RPMI7951 (cell line): ENCODE results near the gene FCER1A. TPM values are rescaled to one million over a fixed set of nuclear protein-coding genes. Genes with fewer than 3 reads are reported as not detected.
"Not testable (repeated sequence)": the region's sequence is repeated elsewhere in the genome, so short reads cannot be mapped to it uniquely, and the experiment has no call there.

Source experiments
- DNase-seq: peaks from one replicate; pipeline ENCODE4 v3.0.0-alpha.2; 2012; ENCODE audit warnings: low read depth
- total RNA-seq: library from RNA; depleted of rRNA; stranded (reverse); fragments of >200 nt; shearing (Covaris generic); gene quantifications from 2 replicates; pipeline ENCODE4 v1.2.3, GENCODE V29; 2014; rRNA removed

FCER1A gene
- total RNA-seq, result not detected in 2 replicates

DNA sequence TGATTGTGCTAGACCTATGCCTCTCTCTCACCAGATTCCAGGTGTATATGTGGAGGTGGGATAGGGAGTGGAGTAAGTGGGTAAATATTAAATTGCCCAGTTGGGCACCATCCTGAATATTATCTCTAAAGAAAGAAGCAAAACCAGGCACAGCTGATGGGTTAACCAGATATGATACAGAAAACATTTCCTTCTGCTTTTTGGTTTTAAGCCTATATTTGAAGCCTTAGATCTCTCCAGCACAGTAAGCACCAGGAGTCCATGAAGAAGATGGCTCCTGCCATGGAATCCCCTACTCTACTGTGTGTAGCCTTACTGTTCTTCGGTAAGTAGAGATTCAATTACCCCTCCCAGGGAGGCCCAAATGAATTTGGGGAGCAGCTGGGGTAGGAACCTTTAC, at the start of gene FCER1A:
TSS of gene FCER1A (plus strand) at position 242 of the 400 bp plus-strand sequence. CDS start at position 271, 29 bp downstream.
- no peak for DNase-seq

DNA sequence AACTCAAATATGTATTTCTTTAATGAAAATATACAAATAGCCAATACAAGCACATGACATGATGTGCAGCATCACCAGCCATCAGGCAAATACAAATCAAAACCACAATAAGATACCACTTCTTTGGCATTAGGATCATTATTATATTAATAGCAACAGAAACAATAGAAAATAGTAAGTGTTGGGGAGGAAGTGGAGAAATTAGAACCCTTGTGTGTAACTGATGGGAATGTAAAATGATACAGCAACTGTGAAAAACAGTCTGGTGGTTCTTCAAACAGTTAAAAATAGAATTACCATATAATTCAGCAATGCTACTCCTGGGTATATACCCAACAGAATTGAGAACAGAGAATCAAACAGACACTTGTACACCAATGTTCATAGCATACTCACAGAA, 40.8 kb upstream of the FCER1A start:
- DNase-seq, result no peak

DNA sequence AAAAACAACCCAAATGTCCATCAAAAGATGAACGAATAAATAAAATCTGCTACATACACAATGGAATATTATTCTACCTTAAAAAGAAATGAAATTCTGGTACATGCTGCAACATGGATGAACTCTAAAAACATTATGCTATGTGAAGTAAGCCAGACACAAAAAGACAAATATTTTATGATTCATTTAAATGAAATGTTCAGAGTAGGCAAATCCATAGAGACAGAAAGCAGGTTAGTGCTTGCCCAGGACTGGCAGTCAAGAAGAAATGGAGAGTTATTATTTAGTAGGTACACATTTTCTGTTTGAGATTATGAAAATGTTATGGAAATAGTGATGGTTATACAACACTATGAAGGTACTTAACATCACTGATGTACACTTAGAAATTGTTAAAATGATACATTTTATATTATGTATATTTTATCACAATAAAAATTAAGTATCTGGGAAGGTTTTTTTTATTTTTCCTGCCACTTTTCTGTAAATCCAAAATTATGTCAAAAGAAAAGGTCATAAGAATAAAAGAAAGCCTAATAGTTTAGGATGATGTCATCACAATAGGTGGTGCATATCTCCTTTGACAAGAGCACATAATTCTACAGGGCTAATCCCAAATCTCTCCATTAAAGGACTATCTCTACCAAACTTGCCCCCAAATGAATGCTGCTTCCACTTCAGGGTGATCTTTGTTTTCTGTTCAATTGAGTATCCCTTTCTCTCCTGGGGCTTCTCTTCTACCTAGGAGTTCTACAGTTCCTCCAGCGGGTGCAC, 40.2 kb upstream of the FCER1A start:
- no peak for DNase-seq

DNA sequence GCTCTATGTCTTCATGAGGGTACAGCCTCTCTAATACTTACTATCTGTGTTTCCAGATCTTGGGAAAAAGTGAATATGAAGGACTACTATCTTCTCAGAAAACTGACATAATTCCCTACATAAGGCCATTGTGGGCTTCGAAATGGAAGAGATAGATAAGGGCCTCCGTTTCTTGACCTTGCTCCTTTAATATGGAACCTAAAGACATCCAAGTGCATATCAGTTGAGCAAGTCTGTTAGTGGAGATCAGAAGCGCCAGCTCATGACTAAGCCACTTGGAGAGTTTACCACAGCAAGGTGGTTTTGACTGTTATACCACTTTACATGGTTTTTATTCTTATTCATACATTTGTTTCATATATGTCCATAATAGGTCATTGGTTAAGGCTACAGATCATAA, 35.3 kb upstream of the FCER1A start:
- no peak for DNase-seq

DNA sequence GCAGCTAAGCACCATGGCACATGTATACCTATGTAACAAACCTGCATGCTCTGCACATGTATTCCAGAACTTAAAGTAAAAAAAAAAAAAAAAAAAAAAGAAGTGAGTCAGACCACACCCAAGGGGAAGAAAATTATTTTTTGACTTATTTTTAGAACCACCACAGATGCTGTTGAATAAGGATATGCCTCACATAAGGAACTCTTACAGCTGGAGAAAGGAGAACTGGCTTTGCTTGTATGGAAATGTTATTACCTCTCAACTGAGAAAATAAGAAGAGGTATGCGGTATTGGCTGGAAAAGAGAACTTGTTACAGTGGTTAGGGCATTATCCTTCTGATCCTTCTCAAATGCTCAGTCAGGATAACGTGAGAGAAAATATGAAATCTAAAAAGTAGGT, 27.5 kb upstream of the FCER1A start:
- DNase-seq, result no peak

DNA sequence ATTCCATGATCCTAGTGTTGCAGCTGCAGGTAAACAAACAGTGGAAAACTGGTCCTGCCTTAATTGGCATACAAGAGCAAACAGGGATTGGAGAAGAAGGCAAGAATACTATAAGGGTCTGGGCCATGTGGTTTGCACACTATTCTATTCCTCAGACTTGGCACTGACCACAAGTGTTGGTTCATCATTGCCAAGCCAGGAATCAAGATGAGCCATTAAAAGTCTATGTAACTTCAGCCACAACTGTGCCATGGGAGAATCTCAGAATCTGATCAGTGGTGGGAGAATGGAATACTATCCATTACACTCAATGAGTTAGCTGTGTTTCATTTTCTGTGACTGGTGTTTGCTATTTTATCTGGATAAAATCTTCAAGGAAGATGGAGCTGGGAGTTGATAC, 26.2 kb upstream of the FCER1A start:
- DNase-seq, result no peak

DNA sequence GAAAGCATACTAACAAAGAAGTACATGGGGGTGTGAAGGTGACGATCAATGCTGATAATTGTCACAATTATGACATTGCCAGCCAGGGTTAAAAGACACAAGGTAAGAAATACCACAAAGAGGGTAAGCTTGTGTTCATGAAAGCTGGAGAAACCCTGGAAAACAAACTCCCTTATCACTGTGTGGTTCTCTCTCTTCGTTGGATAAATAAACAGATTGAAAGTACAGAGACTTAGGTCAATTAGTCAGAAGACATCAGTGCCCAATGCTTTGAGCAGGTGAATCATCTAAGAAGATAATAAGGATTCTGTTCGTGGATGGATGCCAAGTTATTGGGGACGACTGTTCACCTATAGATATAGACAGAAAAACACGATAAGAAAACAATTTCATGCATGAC, 22.4 kb upstream of the FCER1A start:
- no peak for DNase-seq

DNA sequence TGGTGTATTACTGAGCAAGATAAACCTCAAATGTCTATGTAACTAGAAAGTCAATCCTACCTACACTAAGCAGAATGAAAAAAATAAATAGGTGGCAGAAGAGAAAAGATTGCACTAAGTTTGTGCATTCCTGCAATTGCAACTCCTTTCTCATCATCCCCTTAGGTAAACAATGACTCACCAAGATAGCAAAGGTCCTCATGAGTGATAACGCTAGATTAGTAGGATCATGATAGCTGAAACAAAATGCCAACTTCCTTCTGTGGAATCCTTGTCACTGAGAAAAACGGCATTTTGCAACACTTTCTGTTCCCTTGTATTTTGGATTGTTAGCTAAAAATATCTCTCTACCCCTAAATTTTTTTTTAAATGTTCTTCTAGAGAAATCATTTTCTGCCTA, 20.0 kb upstream of the FCER1A start:
- peak; percentile 10 for DNase-seq

DNA sequence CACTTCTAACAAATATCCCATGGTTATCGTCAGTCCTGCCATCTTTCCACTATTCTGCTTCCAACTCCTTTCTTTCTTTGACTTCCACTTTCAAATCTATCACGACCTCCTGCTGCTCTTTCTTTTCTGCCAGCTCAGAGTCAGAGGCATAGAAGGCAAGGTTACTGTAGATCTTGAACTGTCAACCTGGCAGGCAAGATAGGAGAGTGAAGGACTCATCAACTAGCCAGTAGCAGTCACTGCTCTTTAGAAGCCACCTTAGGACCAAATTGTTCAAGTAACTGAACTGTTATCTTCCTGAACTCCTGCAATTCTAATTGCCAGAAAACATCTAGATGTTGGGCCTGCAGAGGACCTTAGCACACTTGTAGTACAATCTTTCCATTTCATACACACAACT, 13.1 kb upstream of the FCER1A start:
- no peak for DNase-seq

DNA sequence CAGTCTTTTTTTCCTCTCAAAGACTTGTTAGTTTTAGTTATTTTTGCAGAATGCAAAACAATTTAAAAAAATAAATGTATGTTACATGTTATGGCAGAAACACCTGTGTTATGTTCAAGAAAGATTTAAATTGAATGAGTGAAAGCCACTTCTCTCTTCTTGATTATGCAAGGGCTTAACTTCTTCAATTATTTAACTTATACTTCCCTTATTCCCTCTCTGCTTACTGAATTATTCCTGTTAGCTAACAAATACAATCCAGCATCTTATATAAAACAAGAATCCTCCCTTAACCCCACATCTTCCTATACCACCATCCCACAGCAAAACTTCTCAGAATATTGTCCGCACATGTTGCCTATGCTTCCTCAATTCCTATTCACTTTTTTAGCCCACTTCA, 10.7 kb upstream of the FCER1A start:
- DNase-seq, result no peak

DNA sequence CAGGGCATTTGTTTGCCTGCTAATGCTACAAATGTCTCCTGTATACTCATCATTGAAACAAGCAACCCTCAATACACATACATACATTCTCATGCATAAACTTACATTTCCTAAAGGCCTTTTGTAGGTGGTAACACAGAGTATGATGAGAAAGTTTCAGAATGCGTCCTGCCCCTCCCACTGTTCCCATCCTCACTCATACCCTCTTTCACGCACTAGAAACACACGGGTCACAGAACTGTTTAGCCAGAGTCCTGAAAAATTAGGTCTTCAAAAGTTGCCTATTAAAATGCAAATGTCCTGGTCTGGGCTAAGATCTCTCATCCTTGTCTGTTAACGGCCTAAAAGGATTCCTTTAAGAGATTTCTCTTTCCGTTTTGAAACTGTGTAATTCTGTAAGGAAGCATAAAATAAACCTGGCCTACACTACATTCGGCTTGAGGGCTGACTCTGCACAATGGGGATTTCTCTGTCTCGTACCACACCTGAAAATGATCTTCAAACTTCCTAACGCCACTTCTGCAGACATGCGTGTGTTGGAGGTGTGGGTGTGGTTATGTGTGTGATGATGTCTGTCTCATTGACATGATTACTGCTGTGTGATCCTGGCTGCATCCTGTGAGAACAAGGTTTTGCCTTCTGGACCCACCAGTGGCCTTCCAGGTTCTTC, 5.3 kb upstream of the FCER1A start:
- DNase-seq, result no peak

DNA sequence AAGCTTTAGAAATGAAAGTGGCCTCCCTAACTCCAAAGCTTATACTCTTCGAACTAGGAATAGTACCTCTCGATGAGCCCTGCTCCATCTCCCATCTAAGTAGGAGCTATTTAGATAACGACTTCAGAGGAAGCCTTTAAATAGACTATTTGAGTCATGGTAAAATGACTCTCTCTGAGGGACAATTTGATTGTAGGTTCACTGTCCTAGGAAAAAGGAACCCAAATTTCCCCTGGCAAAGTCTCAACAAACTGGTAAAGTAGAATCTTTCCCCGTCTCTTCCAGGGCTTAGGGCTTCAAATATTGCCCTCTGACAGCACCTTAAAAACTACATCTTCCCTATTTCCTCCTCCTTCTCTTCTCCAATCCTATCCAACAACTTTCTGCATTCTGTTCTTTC, 2.0 kb upstream of the FCER1A start:
- no peak for DNase-seq

DNA sequence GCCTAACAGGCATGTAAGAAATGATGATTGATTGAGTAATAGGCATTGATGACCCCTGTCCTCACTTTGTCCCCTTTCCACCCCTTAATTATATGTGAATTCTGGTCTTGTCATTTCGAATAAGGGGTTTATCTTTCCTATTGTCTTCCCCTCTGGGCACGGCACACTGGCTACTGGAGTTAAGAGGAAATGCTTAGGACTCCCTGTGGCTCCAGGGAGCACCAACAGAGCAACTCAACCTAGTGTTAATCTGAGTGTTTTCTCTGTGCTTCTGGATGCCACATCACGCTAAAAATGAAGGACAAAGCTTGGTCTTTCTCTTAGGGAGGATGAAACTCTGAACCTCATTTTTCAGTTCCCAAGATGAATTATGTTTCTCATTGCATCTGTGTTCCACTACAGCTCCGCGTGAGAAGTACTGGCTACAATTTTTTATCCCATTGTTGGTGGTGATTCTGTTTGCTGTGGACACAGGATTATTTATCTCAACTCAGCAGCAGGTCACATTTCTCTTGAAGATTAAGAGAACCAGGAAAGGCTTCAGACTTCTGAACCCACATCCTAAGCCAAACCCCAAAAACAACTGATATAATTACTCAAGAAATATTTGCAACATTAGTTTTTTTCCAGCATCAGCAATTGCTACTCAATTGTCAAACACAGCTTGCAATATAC, 5.3 kb downstream of the FCER1A start:
- no peak for DNase-seq

DNA sequence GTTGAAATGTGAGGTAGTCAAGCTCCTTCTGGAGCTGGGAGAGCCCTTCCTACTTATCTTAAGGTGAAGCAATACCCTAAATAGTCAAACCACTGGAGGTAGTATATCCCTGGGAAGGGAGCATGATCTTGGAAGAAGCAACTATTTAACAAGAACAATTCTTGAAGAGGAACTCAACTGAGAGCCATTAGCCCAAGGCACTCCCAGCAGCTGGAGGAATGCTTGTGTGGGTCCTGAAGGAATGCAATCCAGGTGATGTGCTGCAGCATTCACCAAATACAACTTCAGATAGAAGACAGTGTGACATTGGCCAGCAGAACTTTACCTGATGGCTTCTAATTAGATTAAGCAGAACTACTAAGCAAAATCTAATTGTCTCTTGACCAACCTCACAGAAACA, 9.5 kb downstream of the FCER1A start:
- DNase-seq, result no peak

DNA sequence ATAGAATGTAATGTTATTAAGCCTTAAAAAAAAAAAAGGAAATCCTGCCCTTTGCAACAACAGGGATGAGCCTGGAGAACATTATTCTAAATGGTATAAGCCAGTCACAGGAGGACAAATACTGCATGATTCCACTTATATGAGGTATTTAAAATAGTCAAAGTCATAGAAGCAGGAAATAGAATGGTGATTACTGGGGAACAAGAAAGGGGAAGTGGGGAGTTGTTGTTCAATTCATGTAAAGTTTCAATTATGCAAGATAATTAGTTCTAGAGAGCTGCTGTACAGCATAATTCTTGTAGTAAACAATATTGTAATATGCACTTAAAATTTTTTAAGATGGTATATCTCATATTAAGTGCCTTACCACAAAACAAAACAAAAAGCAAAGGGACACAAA, 13.2 kb downstream of the FCER1A start:
- DNase-seq, result no peak

DNA sequence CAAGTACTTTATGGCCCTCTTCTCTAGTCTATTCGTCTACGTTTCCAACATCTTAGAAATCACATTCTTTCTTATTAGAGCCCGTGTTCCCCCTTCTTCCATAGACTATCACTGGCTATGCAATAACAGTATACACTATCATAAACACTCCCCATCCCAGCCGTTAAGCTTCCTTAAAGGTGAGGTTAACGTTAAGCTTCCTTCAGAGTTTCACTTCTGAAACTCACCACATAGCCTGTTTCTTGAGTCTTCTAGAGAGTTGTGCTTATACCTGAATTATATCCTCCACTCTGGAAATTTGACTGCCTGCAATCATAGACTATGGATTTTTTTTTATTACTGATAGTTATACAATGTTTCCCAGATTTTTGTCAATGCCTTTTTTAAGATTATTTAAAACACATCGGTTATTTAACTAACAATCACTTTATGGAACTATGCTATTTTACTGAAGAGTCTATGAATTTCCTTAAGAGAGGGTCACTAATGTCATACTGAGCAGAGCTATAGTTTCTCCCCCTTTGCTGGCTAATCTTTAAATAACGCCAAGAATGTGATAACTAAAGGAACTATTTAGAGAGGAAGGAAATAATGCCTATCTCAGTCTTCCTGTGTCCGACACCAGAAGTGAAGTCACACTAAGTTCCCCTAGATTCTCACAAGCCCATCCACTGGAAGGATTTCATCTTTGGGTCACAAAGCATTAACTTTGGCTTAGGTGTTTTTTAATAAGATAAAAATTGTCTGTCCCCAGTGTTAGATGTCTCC, 16.8 kb downstream of the FCER1A start:
- no peak for DNase-seq

DNA sequence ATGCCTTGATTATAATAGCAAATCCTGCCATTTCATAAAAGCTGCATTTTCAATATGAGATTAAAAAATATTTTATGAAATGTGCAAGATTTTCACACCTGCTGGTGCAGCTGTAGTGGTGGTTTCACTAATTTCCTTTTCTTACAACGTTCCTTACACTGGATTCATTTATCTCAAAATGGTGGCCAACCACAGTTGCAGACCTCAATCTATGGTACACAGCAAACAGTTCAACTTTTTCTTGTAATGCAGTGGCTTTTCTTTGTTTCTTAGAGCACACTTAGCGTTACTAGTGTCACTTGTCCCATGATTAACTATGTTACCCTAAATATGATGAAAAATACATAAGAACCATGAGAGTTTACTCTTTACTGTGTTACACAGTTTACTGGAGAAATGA, 32.7 kb downstream of the FCER1A start:
- DNase-seq, result no peak

DNA sequence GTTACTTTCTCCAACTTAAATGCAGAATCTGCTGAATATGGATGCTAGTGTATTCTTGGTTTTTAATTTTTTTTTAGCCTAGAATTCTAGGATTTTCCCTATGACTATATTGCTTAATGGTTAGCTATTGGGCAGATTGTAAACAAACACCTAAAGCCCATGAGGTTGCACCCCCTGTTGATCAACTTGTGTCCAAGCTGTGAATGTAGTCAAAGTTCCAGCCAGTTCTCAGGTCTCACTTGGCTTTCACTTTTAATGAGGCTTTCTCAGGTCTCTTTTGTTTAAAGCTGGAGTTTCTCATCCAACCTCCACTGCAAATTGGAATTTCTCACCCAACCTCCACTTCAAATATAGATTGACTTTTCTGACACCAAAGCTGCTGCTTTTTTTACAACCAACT, 35.9 kb downstream of the FCER1A start:
- DNase-seq, result no peak

DNA sequence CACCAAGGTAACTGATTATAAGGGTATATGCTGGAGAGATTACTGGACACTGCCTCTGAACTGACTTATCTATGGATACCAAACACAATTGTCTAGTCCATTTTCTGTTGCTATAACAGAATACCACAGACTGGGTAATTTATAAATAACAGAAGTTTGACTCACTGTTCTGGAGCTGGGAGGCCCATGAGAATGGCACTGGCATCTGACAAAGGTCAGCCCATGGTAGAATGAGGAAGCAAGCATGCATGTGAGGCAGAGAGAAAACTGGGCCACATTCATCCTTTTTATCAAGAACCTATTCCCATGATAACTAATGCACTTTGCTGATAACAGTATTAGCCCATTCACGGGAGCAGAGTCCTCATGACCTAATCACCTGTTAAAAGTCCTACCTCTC, 37.4 kb downstream of the FCER1A start:
- DNase-seq, result peak; percentile 4

DNA sequence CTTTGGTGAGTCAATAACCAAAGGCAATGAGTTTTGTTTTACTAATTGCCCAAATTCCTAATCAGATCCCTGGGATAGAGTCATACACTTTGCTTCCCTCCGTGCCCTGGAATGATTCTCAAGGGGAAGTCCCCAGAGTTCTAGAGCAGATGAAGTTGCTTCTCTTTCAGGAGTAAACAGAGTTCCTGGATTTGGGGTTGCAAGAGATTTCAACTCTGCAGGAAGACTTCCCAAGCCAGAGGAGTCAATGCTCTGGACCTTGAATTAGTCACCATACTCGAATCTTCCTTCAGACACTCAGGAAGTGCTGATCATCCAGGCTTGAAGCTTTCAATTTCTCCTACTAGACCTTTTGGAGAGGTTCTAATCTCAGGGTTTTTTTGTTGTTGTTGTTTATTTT, 39.6 kb downstream of the FCER1A start:
- no peak for DNase-seq

DNA sequence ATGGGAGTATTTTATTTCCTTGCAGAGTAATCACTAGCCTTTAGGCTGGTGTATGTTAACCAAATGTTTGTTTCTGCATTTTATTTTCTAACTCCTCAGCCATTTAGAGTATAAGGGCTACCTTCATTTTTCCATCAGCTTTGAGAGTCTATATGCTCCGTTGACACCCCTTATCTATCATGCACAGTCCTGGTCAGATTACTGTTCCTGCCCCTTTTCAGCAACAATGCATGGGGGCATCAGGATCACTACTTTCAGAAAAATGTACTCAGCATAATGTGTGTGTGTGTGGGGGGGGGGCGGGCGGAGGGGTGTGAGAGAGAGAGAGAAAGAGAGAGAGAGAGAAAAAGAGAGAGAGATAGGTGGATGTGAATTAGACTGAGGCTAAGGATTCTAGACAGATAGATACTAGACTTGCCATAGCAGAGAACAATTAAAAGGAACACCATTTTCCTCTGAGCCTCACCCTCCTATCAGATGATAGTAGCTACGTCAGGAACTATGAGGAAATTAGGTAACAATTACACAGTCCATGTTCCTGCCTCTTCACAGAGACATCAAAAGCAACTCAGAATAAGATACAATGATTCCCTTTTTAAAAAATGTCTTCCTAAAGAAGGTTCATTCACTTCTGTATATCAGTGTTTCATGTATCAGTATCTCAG, 40.8 kb downstream of the FCER1A start:
- no peak for DNase-seq

DNA sequence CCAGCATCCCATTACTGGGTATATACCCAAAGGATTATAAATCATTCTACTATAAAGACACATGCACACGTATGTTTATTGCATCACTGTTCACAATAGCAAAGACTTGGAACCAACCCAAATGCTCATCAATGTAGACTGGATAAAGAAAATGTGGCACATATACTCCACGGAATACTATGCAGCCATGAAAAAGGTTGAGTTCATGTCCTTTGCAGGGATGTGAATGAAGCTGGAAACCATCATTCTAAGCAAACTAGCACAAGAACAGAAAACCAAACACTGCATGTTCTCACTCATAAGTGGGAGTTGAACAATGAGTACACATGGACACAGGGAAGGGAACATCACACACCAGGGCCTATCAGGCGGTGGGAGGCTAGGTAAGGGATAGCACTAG, 47.2 kb downstream of the FCER1A start:
- DNase-seq, result not testable (repeated sequence)
